Transverse colon (tissue), 4 donors: ENCODE results near the gene DOCK2. TPM values are rescaled to one million over a fixed set of nuclear protein-coding genes. Genes with fewer than 3 reads are reported as not detected.

Source experiments
- DNase-seq: peaks from one replicate; pipeline ENCODE4 v3.0.0-alpha.2; 2019
- H3K27ac ChIP-seq, 4 donors: fragments of 200-600 bp; sonication (generic); 2 replicates each; pipeline ENCODE4 v1.5.1; 2016 to 2018; ENCODE audit warnings: inconsistent platforms in 4 of 4
- H3K27me3 ChIP-seq: fragments of 200-600 bp; sonication (generic); 2 replicates; pipeline ENCODE4 v1.5.1; 2017; ENCODE audit warnings: inconsistent platforms
- H3K36me3 ChIP-seq, 4 donors: fragments of 200-600 bp; sonication (generic); 2 replicates each; pipeline ENCODE4 v1.5.1; 2017 to 2019; ENCODE audit warnings: inconsistent platforms in 4 of 4
- H3K4me1 ChIP-seq, 4 donors: fragments of 200-600 bp; sonication (generic); 2 replicates each; pipeline ENCODE4 v1.5.1; 2017 to 2020; ENCODE audit warnings: inconsistent platforms in 4 of 4
- H3K4me3 ChIP-seq, 4 donors: fragments of 200-600 bp; sonication (generic); 1 replicate in 1 of 4; 2 replicates in 3 of 4; pipeline versions ENCODE4 v1.5.1 to v1.6.1; 2017 to 2019; ENCODE audit warnings: inconsistent platforms in 4 of 4
- H3K9me3 ChIP-seq, 2 donors: fragments of 200-600 bp; sonication (generic); 2 replicates each; pipeline ENCODE4 v1.5.1; 2017 to 2019; ENCODE audit warnings: inconsistent platforms in 2 of 2
- CTCF ChIP-seq, 5 experiments: fragments of 200-600 bp in 3 of 5; fragments of 450-650 bp in 2 of 5; sonication (generic) in 3 of 5; IDR thresholded peaks; 1 replicate in 2 of 5; 2 replicates in 3 of 5; pipeline ENCODE4 v1.5.1; 2016 to 2017; ENCODE audit warnings: antibody characterized with exemption in 5 of 5, inconsistent platforms in 3 of 5, mild to moderate bottlenecking in 2 of 5, moderate library complexity in 1 of 5
- EP300 ChIP-seq: sonication (generic); formaldehyde crosslinking; IDR thresholded peaks from one replicate; pipeline ENCODE4 v1.6.1; 2017; ENCODE audit warnings: antibody characterized with exemption, low read depth
- POLR2A ChIP-seq: fragments of 450-650 bp; IDR thresholded peaks from one replicate; pipeline ENCODE4 v1.6.1; 2016; ENCODE audit warnings: antibody characterized with exemption, mild to moderate bottlenecking, moderate library complexity
- POLR2AphosphoS5 ChIP-seq, 3 donors: sonication (generic); formaldehyde crosslinking; IDR thresholded peaks; one replicate each; pipeline ENCODE4 v1.6.1; 2016; ENCODE audit warnings: antibody characterized with exemption in 3 of 3
- WGBS, 2 donors: methylation state at CpG; one replicate each; pipeline ENCODE4 v1.1.5; 2018; ENCODE audit warnings: low coverage in 1 of 2; 5-methylcytosine and 5-hydroxymethylcytosine counted together
- in situ Hi-C, 4 donors: fragments of 200-750 bp; cut with MboI; loops; one replicate each; pipeline versions ENCODE4 v1.15.0 to v1.15.1; 2017; ENCODE audit warnings: low sequenced_read_pairs in 3 of 4, low pct_ligation_motif_present in 1 of 4, low pct_unique_long_range_greater_than_20kb in 1 of 4
- intact Hi-C: fragments of 100-400 bp; cut with DNase I; formaldehyde crosslinking; loops from one replicate; pipeline ENCODE4 v1.15.1; 2023; ENCODE audit warnings: low total_unique reads
- total RNA-seq, 4 donors: library from RNA; depleted of rRNA; stranded (reverse); fragments of >200 nt; gene quantifications; one replicate each; pipeline ENCODE4 v1.1.0, GENCODE V29; 2016

DOCK2 gene
- total RNA-seq, 4 donors from 2014 or later = 8.3 to 24.0 (median 14.3) TPM

- no peak for DNase-seq
- no peaks in the 10 kb centered on the region for H3K4me1 ChIP-seq
- in situ Hi-C loops = no loop called here
- no peak overlapping the region for H3K4me3 ChIP-seq
- intact Hi-C loops = no loop called here
- H3K9me3 ChIP-seq = no peaks in the 10 kb centered on the region
- no peaks in the 10 kb centered on the region for H3K27me3 ChIP-seq
- no peak overlapping the region for H3K27ac ChIP-seq
- no peaks in the 10 kb centered on the region for H3K36me3 ChIP-seq
- TF ChIP-seq POLR2AphosphoS5 (IDR thresholded peaks at IDR 0.05) (no peak), EP300 (no peak), POLR2A (no peak), CTCF (IDR thresholded peaks at IDR 0.05) (no peak)
- WGBS, 2 donors = 71 to 83% methylated on average over 1 to 3 of the region's 3 CpGs
These were observed 190.7 kb downstream of the DOCK2 start for GRCh38 chr5:169827769-169828168.

GRCh38 chr5:169828385-169828784 lies 191.3 kb downstream of the DOCK2 start:
- WGBS, 2 donors = 74 to 84% methylated on average over 4 of the region's 4 CpGs
- H3K4me3 ChIP-seq = no peak overlapping the region
- H3K9me3 ChIP-seq = no peaks in the 10 kb centered on the region
- in situ Hi-C loops = no loop called here
- H3K4me1 ChIP-seq = no peaks in the 10 kb centered on the region
- H3K36me3 ChIP-seq = no peaks in the 10 kb centered on the region
- TF ChIP-seq POLR2A = no peak
- no peak for TF ChIP-seq EP300
- no peak for TF ChIP-seq CTCF (IDR thresholded peaks at IDR 0.05)
- no peak for TF ChIP-seq POLR2AphosphoS5 (IDR thresholded peaks at IDR 0.05)
- H3K27ac ChIP-seq = no peak overlapping the region
- intact Hi-C loops = no loop called here
- DNase-seq = no peak
- H3K27me3 ChIP-seq = no peaks in the 10 kb centered on the region

- 43 to 50% methylated on average over 1 of the region's 1 CpG for WGBS, 2 donors
- intact Hi-C loops (no loop called here), in situ Hi-C loops (no loop called here)
- H3K27me3 ChIP-seq = no peaks in the 10 kb centered on the region
- TF ChIP-seq POLR2A (no peak), EP300 (no peak), POLR2AphosphoS5 (IDR thresholded peaks at IDR 0.05) (no peak), CTCF (IDR thresholded peaks at IDR 0.05) (no peak)
- no peak overlapping the region for H3K4me3 ChIP-seq
- DNase-seq = no peak
- no peaks in the 10 kb centered on the region for H3K4me1 ChIP-seq
- no peaks in the 10 kb centered on the region for H3K36me3 ChIP-seq
- no peak overlapping the region for H3K27ac ChIP-seq
- no peaks in the 10 kb centered on the region for H3K9me3 ChIP-seq
These were observed 194.3 kb downstream of the DOCK2 start for GRCh38 chr5:169831331-169831730.

GRCh38 chr5:169832304-169832703 lies 195.2 kb downstream of the DOCK2 start:
- in situ Hi-C loops (no loop called here), intact Hi-C loops (no loop called here)
- WGBS, 2 donors = 66 to 74% methylated on average over 2 to 3 of the region's 3 CpGs
- Histone ChIP-seq H3K27me3 (no peaks in the 10 kb centered on the region), H3K9me3 (no peaks in the 10 kb centered on the region), H3K36me3 (no peaks in the 10 kb centered on the region), H3K4me1 (no peaks in the 10 kb centered on the region), H3K4me3 (no peak overlapping the region), H3K27ac (no peak overlapping the region)
- TF ChIP-seq EP300 (no peak), CTCF (IDR thresholded peaks at IDR 0.05) (no peak), POLR2A (no peak)
- no peak for DNase-seq
